Measurements from ENCODE around the gene SORBS1. TPM values are rescaled to one million over a fixed set of nuclear protein-coding genes. Genes with fewer than 3 reads are reported as not detected.

SORBS1 gene
- total and polyA plus RNA-seq, 2 of the 13 experiments (the other 11 are each of a cell fraction or from before 2014, with no cell fraction given) = 16.8 to 39.8 TPM

DNA sequence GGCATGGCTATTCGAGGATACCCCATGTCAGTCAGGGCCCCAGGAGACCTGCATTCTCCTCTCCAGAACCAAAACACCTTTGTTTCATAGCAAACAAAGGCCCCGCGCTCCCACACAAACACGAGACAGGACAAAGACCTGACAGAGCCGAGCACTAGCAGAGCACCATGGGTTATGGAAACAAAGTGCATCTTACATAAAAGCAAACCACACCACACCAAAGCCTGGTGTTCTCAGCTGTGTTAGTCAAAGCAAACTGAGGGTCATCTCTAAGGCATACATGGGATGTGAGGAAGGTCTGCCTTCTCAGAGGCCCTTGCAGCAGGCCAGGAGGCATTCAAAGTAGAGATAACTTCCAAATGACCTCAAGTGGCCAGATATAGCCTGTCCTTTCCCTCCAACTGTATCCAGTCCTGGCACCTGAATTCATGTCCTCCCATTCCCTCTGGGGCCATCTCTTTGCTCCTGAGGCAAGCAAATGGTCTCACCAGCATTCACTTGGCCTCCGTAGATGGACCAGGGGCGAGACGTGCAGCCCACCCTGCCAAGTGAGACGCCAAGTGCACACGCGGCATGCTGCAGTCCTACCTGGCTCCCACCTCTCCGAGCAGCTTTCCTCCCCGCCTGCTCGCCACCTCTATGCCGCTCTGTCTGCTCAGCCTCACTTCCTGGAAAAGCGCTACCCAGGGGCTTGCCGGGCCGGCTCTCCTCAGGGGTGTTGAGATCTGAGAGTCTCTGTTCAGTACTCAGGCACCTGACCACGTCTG, 225.1 kb downstream of the SORBS1 start (continued):
- TF ChIP-seq, protein P1, sequence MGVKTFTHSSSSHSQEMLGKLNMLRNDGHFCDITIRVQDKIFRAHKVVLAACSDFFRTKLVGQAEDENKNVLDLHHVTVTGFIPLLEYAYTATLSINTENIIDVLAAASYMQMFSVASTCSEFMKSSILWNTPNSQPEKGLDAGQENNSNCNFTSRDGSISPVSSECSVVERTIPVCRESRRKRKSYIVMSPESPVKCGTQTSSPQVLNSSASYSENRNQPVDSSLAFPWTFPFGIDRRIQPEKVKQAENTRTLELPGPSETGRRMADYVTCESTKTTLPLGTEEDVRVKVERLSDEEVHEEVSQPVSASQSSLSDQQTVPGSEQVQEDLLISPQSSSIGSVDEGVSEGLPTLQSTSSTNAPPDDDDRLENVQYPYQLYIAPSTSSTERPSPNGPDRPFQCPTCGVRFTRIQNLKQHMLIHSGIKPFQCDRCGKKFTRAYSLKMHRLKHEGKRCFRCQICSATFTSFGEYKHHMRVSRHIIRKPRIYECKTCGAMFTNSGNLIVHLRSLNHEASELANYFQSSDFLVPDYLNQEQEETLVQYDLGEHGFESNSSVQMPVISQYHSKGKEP (CRISPR knock-in tag; IDR thresholded peaks at IDR 0.05) = no peak
- TF ChIP-seq ZNF143 (CRISPR knock-in tag; IDR thresholded peaks at IDR 0.05) (peak; percentile 76), ZNF816 (CRISPR knock-in tag; IDR thresholded peaks at IDR 0.05; ENCODE audit: borderline replicate concordance) (no peak), JARID2 (CRISPR knock-in tag; IDR thresholded peaks at IDR 0.05; ENCODE audit: insufficient replicate concordance) (no peak), RARA (CRISPR knock-in tag; IDR thresholded peaks at IDR 0.05) (peak; percentile 78), U2AF1 (optimal IDR thresholded peaks at IDR 0.05; ENCODE audit: low read depth, low read length) (no peak), ZNF570 (CRISPR knock-in tag; IDR thresholded peaks at IDR 0.05; ENCODE audit: borderline replicate concordance) (no peak), CC2D1A (CRISPR knock-in tag; IDR thresholded peaks at IDR 0.05) (no peak), MTA3 (CRISPR knock-in tag; IDR thresholded peaks at IDR 0.05) (no peak), HIVEP1 (CRISPR knock-in tag; IDR thresholded peaks at IDR 0.05) (no peak), ZFP90 (CRISPR knock-in tag; IDR thresholded peaks at IDR 0.05; ENCODE audit: borderline replicate concordance) (no peak), ZNF883 (CRISPR knock-in tag; IDR thresholded peaks at IDR 0.05; ENCODE audit: not compliant biosample characterization) (no peak), GATAD2A (CRISPR knock-in tag; IDR thresholded peaks at IDR 0.05) (peak; percentile 85), IKZF4 (CRISPR knock-in tag; IDR thresholded peaks at IDR 0.05; ENCODE audit: borderline replicate concordance, low read depth, not compliant biosample characterization) (no peak), TCF12 (IDR thresholded peaks at IDR 0.05) (no peak), TCF12 (CRISPR knock-in tag; IDR thresholded peaks at IDR 0.05) (no peak), SAP130 (CRISPR knock-in tag; IDR thresholded peaks at IDR 0.05; ENCODE audit: low read depth) (peak; percentile 72), GFI1 (CRISPR knock-in tag; IDR thresholded peaks at IDR 0.05; ENCODE audit: borderline replicate concordance) (no peak), ZNF263 (CRISPR knock-in tag; IDR thresholded peaks at IDR 0.05) (peak; percentile 85), ZNF562 (CRISPR knock-in tag; IDR thresholded peaks at IDR 0.05; ENCODE audit: borderline replicate concordance) (no peak), IRF2 (CRISPR knock-in tag; IDR thresholded peaks at IDR 0.05) (no peak)
- TF ChIP-seq, protein P2, sequence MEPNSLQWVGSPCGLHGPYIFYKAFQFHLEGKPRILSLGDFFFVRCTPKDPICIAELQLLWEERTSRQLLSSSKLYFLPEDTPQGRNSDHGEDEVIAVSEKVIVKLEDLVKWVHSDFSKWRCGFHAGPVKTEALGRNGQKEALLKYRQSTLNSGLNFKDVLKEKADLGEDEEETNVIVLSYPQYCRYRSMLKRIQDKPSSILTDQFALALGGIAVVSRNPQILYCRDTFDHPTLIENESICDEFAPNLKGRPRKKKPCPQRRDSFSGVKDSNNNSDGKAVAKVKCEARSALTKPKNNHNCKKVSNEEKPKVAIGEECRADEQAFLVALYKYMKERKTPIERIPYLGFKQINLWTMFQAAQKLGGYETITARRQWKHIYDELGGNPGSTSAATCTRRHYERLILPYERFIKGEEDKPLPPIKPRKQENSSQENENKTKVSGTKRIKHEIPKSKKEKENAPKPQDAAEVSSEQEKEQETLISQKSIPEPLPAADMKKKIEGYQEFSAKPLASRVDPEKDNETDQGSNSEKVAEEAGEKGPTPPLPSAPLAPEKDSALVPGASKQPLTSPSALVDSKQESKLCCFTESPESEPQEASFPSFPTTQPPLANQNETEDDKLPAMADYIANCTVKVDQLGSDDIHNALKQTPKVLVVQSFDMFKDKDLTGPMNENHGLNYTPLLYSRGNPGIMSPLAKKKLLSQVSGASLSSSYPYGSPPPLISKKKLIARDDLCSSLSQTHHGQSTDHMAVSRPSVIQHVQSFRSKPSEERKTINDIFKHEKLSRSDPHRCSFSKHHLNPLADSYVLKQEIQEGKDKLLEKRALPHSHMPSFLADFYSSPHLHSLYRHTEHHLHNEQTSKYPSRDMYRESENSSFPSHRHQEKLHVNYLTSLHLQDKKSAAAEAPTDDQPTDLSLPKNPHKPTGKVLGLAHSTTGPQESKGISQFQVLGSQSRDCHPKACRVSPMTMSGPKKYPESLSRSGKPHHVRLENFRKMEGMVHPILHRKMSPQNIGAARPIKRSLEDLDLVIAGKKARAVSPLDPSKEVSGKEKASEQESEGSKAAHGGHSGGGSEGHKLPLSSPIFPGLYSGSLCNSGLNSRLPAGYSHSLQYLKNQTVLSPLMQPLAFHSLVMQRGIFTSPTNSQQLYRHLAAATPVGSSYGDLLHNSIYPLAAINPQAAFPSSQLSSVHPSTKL (CRISPR knock-in tag; IDR thresholded peaks at IDR 0.05) = peak; percentile 87
- TF ChIP-seq, protein P3, sequence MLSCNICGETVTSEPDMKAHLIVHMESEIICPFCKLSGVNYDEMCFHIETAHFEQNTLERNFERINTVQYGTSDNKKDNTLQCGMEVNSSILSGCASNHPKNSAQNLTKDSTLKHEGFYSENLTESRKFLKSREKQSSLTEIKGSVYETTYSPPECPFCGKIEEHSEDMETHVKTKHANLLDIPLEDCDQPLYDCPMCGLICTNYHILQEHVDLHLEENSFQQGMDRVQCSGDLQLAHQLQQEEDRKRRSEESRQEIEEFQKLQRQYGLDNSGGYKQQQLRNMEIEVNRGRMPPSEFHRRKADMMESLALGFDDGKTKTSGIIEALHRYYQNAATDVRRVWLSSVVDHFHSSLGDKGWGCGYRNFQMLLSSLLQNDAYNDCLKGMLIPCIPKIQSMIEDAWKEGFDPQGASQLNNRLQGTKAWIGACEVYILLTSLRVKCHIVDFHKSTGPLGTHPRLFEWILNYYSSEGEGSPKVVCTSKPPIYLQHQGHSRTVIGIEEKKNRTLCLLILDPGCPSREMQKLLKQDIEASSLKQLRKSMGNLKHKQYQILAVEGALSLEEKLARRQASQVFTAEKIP (CRISPR knock-in tag; IDR thresholded peaks at IDR 0.05; ENCODE audit: borderline replicate concordance) = no peak
